Amniotic epithelial cell (primary cell): Measurements from ENCODE around the gene LRRC8E.
"Not testable (repeated sequence)": the region's sequence is repeated elsewhere in the genome, so short reads cannot be mapped to it uniquely, and the experiment has no call there.

Experiments
- DNase-seq: peaks from one replicate; pipeline ENCODE4 v3.0.0-alpha.2; 2010; ENCODE audit warnings: low read depth

Gene LRRC8E

GRCh38 chr19:7920519-7921301 is 32.4 kb downstream of the LRRC8E start:
- DNase-seq: peak; percentile 95

GRCh38 chr19:7921302-7921966 is 33.1 kb downstream of the LRRC8E start:
- DNase-seq: no peak

- DNase-seq: no peak
Observed at GRCh38 chr19:7921967-7922835, 33.9 kb downstream of the LRRC8E start.

GRCh38 chr19:7922836-7923195 is 34.5 kb downstream of the LRRC8E start:
- DNase-seq: no peak

- DNase-seq: peak; percentile 37
Observed at GRCh38 chr19:7923295-7924191, 35.2 kb downstream of the LRRC8E start.

GRCh38 chr19:7924241-7924640 is 35.9 kb downstream of the LRRC8E start:
- DNase-seq: no peak

GRCh38 chr19:7924651-7925170 is 36.4 kb downstream of the LRRC8E start:
- no peak for DNase-seq

- peak; percentile 51 for DNase-seq
Observed at GRCh38 chr19:7925171-7925851, 37.0 kb downstream of the LRRC8E start.

GRCh38 chr19:7926021-7926726 is 37.9 kb downstream of the LRRC8E start, which contains the start of gene CTXN1:
Gene CTXN1, minus strand, starts transcription at chr19:7926135. Its CDS starts 597 bp downstream, at chr19:7925538.
- peak; percentile 58 for DNase-seq

GRCh38 chr19:7926727-7927604 is 38.7 kb downstream of the LRRC8E start:
- DNase-seq: no peak

GRCh38 chr19:7927605-7928333 is 39.5 kb downstream of the LRRC8E start:
- DNase-seq: no peak

- no peak for DNase-seq
Observed at GRCh38 chr19:7928334-7928706, 40.0 kb downstream of the LRRC8E start.

- DNase-seq: peak; percentile 92
Observed at GRCh38 chr19:7928741-7929701, 40.7 kb downstream of the LRRC8E start.

GRCh38 chr19:7930030-7930429 is 41.7 kb downstream of the LRRC8E start:
- not testable (repeated sequence) for DNase-seq

- DNase-seq: no peak
Observed at GRCh38 chr19:7930765-7931164, 42.5 kb downstream of the LRRC8E start.

- DNase-seq: no peak
Observed at GRCh38 chr19:7931221-7932061, 43.1 kb downstream of the LRRC8E start.
